Skeletal muscle satellite cell (primary cell): ENCODE measurements around the gene DIP2A.

ENCODE experiments used
- H3K27me3 ChIP-seq: 2 replicates; pipeline ENCODE4 v1.7.0; 2013; ENCODE audit warnings: low read length; ENCODE audit not compliant: control insufficient read depth, insufficient read depth
- H3K36me3 ChIP-seq: 2 replicates; pipeline ENCODE4 v1.7.0; 2013; ENCODE audit warnings: mild to moderate bottlenecking, control low read depth, low read length; ENCODE audit not compliant: insufficient read depth
- H3K4me1 ChIP-seq: 2 replicates; pipeline ENCODE4 v1.7.0; 2013; ENCODE audit warnings: low read length; ENCODE audit not compliant: control insufficient read depth, insufficient read depth
- H3K4me2 ChIP-seq: 2 replicates; pipeline ENCODE4 v1.7.0; 2013; ENCODE audit warnings: mild to moderate bottlenecking, low read length
- H3K4me3 ChIP-seq: 2 replicates; pipeline ENCODE4 v1.7.0; 2013; ENCODE audit warnings: low read length
- H3K9ac ChIP-seq: 2 replicates; pipeline ENCODE4 v1.7.0; 2013; ENCODE audit warnings: mild to moderate bottlenecking, low read depth, low read length, moderate library complexity
- H3K9me3 ChIP-seq: replicated peaks from 2 replicates; pipeline ENCODE4 v1.7.0; 2013; ENCODE audit warnings: mild to moderate bottlenecking, control low read depth, low read length

Gene DIP2A

DNA sequence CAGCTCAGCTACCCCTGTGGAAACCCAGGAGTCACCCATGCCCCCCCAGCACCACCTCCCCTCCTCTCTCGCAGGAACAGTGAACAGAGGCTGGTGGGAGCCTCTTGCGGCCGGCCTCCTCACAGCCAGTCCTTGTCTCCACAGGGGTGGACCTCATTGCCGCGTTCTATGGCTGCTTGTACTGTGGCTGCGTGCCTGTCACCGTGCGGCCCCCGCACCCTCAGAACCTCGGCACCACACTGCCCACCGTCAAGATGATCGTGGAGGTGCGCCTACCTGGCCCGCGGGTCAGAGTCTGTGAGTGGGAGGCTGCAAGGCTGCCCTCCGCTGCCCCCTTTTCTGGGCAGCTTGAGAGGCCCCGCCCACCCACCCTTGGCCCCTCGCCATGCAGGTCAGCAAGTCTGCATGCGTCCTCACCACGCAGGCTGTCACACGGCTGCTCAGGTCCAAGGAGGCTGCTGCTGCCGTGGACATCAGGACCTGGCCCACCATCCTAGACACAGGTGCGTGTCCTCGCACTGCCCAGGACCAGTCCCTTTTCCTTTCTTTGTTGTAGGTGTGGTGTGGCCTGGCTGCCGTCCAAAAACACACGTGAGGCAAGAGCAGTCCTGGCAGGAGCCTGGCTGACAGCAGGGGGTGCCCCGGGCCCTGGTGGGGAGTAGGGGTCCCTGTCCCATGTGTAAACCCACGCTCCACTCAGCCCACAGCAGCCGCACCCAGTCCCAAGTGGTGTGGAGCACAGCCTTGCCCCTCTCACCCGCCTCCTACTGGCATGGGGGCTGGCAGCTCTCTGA lies 95.9 kb downstream of the DIP2A start:
- Histone ChIP-seq H3K4me2 (no peak overlapping the region), H3K4me3 (no peak overlapping the region), H3K36me3 (peaks cover 64% of the 10 kb centered on the region), H3K9ac (no peak overlapping the region), H3K4me1 (no peaks in the 10 kb centered on the region), H3K27me3 (no peaks in the 10 kb centered on the region), H3K9me3 (no peaks in the 10 kb centered on the region)

DNA sequence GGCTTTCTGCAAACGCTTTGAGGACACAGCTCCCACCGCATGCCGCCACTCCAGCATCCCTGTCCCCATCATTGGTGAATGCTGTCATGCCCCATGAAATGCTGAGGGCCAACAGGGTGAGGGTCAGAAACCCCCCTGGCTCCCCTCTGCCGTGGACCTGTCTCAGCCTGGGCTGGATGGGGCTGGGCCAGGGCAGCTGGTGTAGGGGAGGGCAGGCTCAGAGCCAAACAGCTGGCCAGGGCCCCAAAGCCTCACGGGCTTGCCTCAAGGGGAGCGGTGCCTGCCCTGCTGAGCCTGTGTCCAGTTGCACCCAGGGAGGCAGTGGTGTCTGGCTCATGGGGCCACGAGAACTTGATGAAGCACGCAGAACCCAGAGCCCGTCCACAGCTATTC lies 96.5 kb downstream of the DIP2A start:
- Histone ChIP-seq H3K4me1 (no peaks in the 10 kb centered on the region), H3K36me3 (peaks cover 63% of the 10 kb centered on the region), H3K27me3 (no peaks in the 10 kb centered on the region), H3K4me2 (no peak overlapping the region), H3K9ac (no peak overlapping the region), H3K9me3 (no peaks in the 10 kb centered on the region), H3K4me3 (no peak overlapping the region)

DNA sequence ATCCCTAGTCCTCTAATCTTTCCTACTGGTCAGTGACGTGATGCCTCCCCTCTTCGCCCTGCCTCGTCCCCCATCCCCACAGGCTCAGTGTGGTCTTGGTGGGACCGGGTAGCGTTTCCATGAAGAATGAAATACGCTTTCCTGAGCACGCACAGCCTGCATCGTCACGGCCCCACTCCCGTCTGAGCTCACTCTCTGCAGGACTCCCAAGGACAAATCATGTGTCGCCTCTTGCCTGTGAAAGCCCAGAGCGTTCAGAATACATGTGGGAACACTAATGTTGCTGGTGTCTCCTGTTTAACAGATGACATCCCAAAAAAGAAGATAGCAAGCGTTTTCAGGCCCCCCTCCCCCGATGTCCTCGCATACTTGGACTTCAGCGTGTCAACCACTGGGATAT lies 97.0 kb downstream of the DIP2A start:
- H3K9me3 ChIP-seq = no peaks in the 10 kb centered on the region
- no peak overlapping the region for H3K9ac ChIP-seq
- H3K4me1 ChIP-seq = no peaks in the 10 kb centered on the region
- no peak overlapping the region for H3K4me2 ChIP-seq
- peaks cover 61% of the 10 kb centered on the region for H3K36me3 ChIP-seq
- H3K4me3 ChIP-seq = no peak overlapping the region
- H3K27me3 ChIP-seq = no peaks in the 10 kb centered on the region

DNA sequence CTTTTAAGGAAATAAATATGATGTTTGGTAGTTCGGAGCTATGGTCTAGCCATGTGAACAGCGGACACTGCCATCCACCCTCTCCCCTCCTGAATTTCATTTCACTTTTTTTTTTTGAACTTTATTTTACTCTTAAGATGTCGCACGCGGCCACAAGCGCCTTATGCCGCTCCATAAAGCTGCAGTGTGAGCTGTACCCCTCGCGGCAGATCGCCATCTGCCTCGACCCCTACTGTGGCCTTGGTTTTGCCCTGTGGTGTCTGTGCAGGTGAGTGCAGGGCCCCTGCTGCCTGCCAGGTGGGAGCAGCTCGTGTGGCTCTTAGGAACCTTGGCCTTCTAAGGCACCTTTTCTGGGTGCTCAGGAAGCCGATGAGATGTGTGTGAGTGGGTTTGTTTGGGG lies 98.1 kb downstream of the DIP2A start:
- H3K4me3 ChIP-seq = no peak overlapping the region
- no peak overlapping the region for H3K4me2 ChIP-seq
- H3K27me3 ChIP-seq = no peaks in the 10 kb centered on the region
- no peak overlapping the region for H3K9ac ChIP-seq
- peaks cover 61% of the 10 kb centered on the region for H3K36me3 ChIP-seq
- no peaks in the 10 kb centered on the region for H3K4me1 ChIP-seq
- no peaks in the 10 kb centered on the region for H3K9me3 ChIP-seq

DNA sequence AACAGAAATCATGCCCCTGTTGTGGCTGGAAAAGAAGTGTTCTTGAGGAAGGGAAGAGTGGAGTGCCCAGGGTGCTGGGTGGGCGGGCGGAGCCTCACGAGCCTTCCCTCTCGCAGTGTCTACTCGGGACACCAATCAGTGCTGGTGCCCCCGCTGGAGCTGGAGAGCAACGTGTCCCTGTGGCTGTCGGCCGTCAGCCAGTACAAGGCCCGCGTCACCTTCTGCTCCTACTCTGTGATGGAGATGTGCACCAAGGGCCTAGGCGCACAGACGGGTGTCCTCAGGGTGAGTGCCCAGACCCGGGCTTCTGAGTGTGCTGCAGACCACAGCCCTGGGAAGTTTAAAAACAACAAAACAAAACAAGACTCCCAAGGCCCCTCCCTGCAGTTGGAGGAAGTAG lies 98.8 kb downstream of the DIP2A start:
- no peak overlapping the region for H3K4me3 ChIP-seq
- no peaks in the 10 kb centered on the region for H3K9me3 ChIP-seq
- no peaks in the 10 kb centered on the region for H3K27me3 ChIP-seq
- no peak overlapping the region for H3K4me2 ChIP-seq
- peaks cover 57% of the 10 kb centered on the region for H3K36me3 ChIP-seq
- no peak overlapping the region for H3K9ac ChIP-seq
- no peaks in the 10 kb centered on the region for H3K4me1 ChIP-seq

DNA sequence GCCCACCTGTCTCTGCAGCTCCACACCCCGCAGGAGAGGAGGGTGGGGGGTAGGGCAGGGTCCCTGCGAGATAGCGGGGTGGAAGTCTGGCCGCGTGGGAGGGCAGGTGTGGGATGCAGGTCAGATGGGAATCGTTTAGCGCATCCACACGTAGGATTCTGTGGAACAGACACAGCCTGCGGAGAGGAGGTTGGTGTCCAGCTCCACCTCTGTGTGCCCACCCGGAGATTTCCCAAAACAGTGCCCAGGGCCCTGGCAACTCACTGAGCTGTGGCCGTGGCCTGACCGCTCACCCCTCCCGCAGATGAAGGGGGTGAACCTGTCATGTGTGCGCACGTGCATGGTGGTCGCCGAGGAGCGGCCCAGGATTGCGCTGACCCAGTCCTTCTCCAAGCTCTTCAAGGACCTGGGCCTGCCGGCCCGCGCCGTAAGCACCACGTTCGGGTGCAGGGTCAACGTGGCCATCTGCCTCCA lies 99.3 kb downstream of the DIP2A start:
- Histone ChIP-seq H3K4me2 (no peak overlapping the region), H3K36me3 (peaks cover 60% of the 10 kb centered on the region), H3K9ac (no peak overlapping the region), H3K9me3 (no peaks in the 10 kb centered on the region), H3K4me1 (no peaks in the 10 kb centered on the region), H3K4me3 (no peak overlapping the region), H3K27me3 (no peaks in the 10 kb centered on the region)

DNA sequence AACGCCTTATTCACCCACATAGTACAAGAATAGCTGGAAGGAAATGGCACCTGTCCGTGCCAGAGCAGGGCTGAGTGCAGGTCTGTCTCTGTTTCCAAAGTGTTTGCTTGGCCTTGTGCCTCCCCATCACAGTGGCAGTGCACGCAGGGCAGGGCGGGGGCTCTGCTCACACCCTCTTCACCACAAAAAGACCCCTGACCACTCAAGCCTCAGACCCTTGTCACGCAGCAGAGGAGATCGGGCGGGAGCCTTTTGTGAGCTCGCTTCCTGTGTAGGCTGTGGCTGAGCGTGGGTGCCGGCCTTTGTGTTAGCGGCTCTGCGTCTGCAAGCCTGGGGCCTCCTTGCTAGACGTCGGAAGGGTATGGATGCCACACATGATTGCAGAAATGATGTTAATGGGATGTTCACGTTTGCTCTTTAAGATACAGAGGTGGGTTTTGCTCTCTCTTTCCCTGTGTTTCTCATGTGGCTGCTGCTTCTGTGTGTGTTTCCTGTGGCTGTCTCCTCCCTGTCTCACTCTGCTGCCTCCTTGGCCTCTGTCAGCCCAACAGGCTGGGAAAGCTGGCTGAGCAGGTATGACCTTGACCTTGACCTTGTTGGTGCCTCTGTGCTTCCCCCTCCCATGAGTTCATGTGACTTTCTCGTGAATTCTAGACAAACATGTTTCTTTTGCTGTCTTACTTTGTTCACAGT lies 100.7 kb downstream of the DIP2A start:
- no peaks in the 10 kb centered on the region for H3K27me3 ChIP-seq
- no peak overlapping the region for H3K4me3 ChIP-seq
- no peaks in the 10 kb centered on the region for H3K4me1 ChIP-seq
- no peak overlapping the region for H3K4me2 ChIP-seq
- no peaks in the 10 kb centered on the region for H3K9me3 ChIP-seq
- H3K9ac ChIP-seq = no peak overlapping the region
- H3K36me3 ChIP-seq = peaks cover 74% of the 10 kb centered on the region

DNA sequence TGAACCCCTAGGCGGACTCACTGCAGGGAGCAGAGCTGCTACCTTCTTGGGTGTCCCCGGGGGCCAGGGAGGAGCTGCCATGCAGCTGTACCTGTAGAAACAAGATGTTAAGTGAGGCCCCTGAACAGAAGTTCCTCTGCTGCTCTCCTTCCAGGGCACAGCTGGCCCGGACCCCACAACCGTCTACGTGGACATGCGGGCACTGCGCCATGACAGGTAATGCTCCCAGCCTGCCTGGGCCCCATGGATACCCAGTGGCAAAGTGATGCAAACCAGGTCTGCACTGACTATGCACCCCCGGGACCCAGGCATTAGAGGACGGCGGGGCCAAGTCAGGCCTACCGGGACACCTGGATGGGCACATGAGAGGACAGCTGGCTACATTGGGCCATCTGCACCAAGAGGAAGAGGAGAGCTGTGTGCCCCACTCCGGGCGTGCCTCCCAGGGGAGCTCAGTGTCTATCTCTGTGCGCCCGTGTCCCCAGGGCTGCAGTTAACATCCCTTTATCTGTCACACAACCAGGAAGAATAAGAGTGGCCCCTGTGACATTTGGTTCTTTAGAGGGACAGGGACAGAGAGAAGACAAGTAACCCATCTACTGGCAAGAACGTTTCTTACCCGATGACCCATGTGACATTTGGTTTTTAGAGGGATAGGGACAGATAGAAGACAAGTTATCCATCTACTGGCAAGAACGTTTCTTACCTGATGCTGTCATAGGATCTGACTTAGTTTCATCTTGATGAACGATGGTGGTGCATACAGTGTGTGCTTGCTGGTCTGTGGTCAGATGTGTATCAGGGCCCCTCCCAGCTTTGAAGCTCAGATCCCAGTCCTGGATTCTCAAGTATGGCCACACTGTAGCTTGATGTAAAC lies 102.1 kb downstream of the DIP2A start:
- Histone ChIP-seq H3K4me2 (no peak overlapping the region), H3K36me3 (peaks cover 73% of the 10 kb centered on the region), H3K4me3 (no peak overlapping the region), H3K27me3 (no peaks in the 10 kb centered on the region), H3K4me1 (no peaks in the 10 kb centered on the region), H3K9me3 (no peaks in the 10 kb centered on the region), H3K9ac (no peak overlapping the region)

DNA sequence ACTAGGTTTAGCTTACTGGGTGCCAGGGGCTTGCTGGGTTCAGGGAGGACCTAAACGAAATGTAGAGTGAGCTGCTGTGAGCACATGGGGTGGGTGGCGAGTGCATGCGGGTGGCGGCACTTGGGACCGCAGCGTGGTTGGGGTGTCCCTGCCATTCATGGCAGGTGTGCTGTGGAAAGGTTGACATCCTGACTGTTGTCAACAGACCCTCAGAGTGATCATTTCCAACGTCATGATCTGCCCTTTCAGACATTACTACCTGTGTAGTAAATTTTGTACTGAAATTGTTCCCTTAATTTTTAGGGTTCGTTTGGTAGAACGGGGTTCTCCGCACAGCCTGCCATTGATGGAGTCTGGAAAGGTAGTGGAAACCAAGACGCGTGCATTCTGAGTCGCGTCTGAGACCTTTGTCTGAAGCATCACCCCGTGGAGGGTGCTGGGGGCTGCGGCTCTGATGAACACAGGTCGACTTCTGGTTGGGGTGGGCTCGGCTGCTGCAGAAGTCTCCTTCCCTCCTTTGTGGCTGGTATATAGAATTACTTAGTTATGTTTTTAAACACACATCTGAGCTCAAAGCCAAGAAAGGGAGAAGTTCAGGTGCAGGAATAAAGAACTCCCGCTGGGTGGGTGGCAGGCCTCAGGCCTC lies 102.9 kb downstream of the DIP2A start:
- Histone ChIP-seq H3K4me2 (no peak overlapping the region), H3K9ac (no peak overlapping the region), H3K4me3 (no peak overlapping the region), H3K36me3 (peaks cover 77% of the 10 kb centered on the region), H3K27me3 (no peaks in the 10 kb centered on the region), H3K4me1 (no peaks in the 10 kb centered on the region), H3K9me3 (no peaks in the 10 kb centered on the region)

DNA sequence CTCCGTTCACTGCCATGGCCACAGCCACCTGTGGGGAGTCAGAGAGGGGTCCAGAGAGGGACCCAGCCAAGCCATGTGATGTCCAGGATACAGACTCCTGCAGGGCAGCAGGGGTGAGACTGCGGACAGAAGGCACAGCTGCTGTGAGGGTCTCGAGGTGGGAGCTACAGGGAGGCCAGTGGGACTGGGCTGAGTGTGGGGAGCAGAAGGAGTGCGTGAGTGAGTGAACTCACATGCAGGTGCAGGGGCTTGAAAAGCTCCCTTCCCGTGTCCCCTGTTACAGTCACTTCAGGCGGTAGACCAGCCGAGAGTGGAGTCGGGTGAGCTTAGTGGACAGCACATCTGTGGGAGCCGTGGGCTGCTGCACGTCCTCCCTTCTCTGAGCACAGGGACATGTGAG lies 103.8 kb downstream of the DIP2A start:
- Histone ChIP-seq H3K27me3 (no peaks in the 10 kb centered on the region), H3K36me3 (peaks cover 79% of the 10 kb centered on the region), H3K4me2 (no peak overlapping the region), H3K9ac (no peak overlapping the region), H3K4me1 (no peaks in the 10 kb centered on the region), H3K9me3 (no peaks in the 10 kb centered on the region), H3K4me3 (no peak overlapping the region)
